IPS-NIHi7 (cell line): Measurements from ENCODE around the gene ACSF2.

Experiments used
- DNase-seq: peaks from one replicate; pipeline ENCODE4 v3.0.0; 2012; ENCODE audit warnings: mixed read lengths; ENCODE audit errors: extremely low spot score

The ACSF2 gene

DNA sequence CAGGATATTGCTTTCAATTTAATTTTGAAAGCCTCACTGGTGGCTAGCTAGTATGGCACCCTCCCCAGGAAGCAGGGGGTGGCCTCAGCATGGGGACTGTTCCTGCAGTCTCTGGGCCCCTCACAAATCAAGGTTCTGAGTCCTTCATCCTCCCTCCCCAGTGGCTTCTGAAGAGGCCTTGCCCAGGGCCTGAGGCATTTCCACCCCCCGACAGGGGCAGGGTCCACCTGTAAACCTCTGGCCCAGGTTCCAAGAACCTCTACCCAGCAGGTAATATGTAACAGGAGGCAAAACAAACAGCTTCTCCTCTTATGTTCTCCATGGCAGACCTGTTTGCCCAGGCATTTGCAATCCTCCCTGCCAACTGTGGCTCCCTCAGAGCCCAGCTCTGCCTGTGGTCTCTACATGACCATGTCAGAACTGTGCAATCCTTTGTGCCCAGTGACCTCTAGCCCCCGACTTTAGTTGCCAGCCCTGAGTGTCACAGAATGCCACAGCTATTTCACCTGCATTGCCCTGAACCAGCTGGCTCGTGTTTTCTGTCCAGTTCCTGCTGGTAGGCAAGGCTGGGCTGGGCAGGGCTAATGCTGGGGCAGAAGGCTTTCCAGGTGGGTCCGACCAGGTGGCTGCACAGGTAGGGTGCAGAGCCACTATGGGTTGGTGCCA is 14.3 kb downstream of the ACSF2 start:
- DNase-seq: no peak

DNA sequence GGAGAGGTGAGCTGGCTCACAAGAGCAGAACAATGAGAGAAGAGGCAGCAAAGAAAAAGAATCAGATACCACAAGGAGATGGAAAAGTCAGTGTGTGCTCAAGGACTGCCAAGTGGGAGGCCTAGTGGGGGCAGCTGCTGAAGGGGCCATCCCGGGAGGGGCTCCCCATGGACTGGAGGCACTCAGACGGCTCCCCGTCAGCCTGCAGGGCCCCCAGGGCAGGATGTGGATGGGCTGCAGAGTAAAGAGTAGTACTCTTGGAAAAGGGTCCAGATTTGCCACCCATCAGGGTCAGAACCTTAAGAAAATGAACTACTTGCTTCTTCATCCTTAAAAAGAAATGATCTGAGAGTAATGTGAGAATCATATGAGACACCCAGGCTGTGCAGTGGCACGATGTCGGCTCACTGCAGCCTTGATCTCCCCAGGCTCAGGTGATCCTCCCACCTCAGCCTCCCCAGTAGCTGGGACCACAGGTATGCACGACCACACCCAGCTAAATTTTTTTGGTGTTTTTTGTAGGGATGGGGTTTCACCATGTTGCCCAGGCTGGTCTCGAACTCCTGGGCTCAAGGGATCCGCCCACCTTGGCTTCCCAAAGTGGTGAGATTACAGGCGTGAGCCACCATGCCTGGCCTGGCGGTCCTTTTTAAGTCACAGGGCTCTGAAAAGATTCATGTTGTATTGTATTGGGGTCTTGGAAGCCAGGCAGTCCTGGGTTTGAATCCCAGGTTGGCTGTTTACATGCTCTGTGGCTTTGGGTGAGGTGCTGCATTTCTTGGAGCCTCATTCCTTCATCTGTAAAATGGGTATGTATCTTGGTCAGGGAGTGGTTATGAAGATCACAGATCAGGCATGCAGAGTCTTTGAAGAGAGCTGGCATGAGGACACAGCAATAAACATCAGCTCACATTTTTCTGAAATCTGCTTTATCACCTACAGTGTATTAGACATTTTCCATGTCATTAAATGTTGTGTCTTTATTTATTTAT is 15.1 kb downstream of the ACSF2 start:
- DNase-seq: no peak

DNA sequence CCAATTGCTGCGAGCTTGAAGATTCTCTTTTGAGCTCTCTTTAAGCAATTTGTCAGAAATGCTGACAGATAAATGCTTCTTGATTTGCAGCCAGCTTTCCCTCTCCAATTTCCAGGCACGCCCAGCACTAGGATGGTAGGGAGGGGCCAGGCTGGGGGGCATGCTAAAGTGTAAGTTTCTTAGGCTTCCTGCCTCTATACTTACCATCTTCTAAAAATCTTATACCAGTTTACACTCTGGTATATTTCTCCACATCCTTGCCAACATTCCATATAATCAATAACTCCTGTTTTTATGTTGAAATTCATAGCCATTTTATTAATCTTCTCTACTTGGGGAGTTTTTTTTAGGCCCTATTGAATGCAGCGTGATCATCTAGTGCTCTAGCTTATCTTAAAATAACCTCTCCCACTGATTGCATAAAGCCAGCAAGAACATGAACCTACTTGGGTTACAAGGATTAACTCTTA is 17.5 kb downstream of the ACSF2 start:
- no peak for DNase-seq

DNA sequence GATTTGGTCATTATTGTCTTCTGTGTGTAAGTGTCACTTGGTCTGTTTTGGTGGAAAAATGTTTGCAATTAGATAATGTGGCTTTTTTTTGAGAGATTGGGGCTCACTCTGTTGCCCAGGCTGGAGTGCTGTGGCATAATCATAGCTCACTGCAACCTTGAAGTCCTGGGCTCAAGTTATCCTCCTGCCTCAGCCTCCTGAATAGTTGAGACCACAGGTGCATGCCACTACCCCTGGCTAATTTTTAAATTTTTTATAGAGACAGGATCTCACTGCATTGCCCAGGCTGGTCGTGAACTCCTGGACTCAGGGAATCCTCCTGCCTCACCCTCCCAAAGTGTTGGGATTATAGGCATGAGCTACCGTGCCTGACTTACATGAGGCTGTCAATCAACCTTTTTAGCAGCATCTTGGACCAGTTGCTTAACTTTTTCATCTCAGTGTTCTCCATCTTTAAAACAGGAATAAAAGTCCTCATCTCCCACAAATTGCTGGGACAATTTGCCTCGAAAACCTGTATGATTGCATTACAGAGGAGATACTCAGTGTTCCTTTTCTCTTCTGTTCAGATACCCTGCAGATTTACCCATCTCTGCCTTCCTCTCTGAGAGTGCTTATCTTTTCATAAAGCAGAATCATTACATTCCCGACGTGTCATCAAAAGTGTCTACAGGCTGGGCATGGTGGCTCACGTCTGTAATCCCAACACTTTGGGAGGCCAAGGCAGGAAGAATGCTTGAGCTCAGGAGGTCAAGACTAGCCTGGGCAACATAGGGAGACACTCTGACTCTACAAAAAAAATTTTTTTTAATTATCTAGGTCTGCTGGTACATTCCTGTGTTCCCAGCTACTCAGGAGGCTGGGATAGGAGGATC is 19.1 kb downstream of the ACSF2 start:
- DNase-seq: no peak

DNA sequence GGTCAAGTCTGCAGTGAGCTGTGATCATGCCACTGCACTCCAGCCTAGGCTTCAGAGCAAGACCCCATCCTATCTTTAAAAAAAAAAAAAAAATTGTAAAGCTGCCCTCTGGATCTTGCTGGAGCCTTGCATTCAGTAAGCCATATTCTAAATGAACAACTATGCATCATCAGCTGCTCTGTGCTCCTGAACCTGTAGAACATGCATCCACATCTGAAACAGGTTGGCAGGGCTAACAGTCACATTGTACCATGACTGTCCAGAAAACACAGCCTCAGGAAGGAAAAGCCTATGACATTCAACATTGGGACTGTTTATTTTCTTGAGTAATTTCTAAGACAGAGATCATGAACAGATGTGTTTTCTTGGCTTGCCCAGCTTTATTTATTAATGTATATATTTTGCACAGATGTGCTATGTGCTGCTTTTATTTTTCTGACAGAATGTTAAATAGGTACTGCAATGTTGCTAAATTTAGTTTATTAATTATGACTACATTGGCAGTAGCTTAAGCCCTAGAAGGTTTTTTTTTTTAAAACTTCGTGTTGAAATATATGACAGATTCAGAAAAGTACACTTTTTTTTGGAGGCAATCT is 19.8 kb downstream of the ACSF2 start:
- DNase-seq: no peak

DNA sequence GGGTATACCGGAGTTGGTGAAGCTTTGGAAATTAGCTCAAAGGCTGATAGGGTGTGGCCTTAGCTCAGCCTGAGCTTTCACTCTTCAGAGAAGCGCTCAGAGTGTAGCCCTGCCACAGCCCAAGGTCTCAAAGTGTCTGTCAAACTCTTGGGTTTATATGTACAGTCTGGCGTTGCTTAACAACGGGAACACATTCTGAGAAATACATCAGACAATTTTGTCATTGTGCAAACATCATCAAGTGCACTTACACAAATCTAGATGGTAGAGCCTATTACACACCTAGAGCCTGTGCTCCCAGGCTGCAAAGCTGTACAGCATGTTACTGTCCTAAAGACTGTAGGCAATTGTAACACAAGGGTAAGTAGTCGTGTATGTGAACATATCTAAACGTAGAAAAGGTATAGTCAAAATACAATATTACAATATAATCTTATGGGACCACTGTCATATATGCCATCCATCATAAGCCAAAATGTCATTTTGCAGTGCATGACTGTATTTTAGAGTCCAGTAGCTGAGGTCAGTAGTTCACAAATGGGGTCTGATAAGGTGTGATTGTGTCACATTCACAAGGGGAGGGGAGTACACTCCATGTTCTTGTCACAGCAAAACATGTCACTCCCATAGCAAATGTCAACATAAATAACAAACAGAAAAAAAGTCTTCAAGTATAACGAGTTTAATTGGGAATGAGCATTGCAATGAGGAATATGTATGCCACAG is 22.0 kb downstream of the ACSF2 start:
- DNase-seq: no peak

DNA sequence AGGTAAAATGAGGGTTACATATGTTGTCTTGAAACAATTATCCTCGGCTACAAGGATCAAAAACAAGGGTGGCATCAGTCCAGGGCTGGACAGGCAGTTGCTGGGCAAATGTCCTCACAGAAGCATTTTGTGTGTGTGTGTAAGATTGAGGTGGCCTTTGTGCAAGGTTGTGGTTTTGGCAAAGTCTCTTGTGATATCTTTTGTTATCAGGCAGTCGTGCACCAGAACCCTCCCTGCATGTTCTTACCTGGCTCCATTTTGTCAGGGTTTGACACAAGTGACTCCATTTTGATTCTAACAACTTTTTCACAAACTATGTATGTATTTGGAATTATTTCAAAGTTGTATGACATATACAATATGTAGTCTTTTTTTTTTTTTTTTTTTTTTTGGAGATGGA is 22.6 kb downstream of the ACSF2 start:
- DNase-seq: no peak

DNA sequence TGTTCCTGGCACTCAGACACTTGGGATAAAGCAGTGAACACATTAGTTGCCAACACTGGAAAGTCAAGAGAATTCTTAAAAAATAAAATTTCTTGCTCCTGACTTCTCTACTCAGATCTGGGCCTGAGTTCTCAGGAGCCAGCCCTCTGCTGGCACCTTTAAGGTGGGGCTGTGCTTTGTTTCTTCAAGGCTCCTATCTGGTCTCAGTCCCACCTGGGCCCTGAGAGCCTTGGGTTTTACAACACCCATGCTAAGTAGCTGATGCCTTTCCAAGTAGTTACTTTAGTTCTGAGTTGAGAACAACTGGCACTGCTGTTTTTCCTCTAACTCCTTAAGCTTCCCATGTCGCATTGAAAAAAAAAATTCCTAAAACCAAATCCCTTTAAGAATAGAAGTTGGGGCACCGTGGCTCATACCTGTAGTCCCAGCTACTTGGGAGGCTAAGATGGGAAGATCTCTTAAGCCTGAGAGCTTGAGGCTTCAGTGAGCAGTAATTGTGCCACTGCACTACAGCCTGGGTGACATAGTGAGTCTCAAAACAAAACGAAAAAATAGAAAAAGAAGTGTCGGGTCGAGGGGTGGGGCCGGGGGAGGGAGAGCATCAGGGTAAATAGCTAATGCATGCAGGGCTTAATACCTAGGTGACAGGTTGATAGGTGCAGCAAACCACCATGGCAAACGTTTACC is 26.1 kb downstream of the ACSF2 start:
- no peak for DNase-seq

DNA sequence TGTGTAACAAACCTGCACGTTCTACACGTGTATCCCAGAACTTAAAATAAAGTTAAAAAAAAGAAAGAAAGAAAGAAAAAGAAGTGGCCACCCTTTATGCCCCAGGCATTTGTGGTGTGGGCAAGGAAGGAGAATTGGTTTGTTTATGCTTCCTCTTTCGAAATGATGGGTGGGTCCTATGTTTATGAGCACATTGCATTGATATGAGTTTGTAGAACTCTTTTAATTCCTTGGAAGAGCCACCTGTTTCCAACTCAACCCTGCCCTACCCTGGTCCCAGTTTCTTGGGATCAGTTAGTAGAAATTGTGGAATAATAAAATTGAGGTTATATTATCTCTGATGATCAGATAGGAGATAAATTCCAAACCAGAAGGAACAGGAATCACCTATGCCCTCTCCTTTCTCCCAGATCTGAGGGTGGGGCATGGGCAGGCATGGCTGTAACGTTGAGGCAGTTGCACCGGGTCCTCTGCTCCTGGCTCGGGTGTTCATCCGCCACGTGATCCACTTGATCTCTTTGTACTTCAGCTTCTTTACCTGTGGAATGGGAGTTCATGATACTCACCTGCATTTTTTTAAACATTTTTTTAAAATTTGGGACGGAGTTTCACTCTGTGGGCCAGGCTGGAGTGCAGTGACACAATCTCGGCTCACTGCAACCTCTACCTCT is 26.7 kb downstream of the ACSF2 start:
- DNase-seq: no peak

DNA sequence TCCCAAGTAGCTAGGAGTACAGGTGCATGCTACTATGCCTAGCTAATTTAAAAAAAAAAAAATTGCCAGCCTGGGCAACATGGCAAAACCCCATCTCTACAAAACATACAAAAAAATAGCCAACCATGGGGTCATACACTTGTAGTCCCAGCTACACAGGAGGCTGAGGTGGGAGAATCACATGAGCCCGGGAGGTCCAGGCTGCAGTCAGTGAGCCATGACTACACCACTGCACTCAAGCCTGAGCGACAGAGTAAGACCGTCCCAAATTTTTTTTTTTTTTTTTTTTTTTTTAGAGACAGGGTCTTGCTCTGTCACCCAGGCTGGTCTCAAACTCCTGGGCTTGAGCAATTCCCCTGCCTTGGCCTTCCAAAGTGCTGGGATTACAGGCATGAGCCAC is 27.9 kb downstream of the ACSF2 start:
- DNase-seq: no peak

DNA sequence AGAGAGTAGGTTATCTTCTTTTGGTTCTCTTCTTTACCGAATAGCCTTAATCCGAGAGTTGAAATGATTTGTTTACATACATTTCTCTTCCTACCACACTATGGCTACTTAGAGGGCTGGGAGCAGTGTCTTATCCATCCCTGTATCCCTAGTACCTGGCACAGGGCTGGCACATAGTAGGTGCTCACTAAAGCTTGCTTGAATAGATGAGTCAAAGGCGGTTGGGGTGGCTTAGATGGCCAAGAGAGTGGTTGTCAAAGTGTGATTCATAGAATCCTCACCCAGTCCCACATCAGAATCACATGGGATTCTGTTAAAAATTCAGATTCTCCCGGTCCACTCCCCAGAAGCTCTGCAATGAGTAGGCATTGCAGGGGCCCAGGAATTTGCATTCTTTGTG is 31.6 kb downstream of the ACSF2 start:
- no peak for DNase-seq

DNA sequence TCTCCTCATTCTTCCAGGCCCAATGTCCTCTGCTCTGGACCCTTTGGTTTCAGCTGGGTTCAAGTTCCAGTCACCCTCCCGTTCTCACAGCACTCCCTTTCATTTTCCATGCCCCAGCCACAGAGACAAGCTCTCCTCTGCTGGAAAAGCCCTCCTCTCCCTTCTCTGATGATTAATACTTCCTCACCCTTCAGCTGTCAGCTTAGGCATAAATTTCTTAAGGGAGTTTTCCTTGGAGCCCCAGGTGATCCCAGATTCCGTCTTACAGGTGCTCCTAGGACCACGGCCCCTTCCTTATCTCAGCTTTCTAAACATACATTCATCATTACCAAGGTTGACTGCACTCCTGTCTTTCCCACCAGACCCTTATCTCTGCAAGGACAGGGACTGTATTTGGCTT is 32.3 kb downstream of the ACSF2 start:
- no peak for DNase-seq

DNA sequence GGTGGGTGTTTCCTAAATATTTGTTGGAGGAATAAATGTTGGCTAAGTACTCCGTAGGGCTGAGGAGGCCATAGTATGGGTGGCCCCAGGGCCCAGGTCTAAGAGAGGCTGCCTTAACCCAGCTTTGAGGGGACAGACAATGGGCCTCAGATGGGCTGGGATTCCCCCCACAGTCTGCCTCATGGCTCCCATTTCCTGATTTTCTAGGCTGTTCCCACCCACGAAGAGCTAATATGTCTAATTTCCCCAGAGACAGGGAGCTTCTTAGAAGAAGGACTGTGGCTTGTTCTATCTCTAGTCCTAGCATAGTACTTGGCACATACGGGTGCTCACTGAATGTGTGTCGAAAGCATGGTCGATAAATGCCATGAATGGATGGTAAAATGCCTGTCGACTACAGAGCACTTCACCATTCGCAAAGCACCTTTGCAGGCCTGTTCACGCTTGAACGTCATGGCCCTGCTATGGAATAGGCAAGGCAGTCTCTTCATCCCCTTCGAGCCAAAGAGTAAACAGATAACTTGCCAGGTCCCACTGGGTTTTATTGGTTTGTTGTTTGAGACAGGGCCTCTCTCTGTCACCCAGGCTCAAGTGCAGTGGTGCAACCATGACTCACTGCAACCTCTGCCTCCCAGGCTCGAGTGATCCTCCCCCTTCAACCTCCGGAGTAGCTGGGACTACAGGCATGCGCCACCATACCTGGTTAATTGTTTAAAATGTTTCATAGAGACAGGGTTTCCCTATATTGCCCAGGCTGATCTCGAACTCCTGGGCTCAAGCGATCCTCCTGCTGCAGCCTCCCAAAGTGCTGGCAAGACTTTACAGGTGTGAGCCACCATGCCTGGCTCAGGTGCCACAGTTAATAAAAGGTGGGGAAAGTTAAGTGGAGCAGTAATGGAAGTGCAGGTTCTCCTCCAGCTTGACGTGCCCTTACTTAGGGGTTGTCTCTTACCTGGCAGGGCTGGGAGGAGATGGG is 33.0 kb downstream of the ACSF2 start:
- no peak for DNase-seq

DNA sequence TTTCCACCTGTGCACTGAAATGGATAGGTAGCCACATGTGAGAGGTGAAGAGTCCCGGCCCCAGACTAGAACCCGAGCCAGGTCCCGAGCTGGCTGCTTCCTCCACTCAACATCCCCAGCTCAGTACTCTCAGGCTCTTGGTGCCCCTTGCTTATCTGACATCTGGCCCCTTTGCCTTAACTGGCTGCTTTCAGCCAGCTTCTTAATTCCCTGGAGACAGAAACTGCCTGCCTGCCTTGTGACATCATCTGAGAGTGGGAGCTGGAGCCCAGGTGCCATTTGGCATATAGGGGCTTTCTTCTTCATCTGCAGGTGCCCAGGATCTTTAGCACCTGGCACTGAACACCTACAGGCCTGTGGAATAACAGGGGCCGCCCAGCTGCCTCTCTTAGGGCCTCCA is 33.7 kb downstream of the ACSF2 start:
- no peak for DNase-seq

DNA sequence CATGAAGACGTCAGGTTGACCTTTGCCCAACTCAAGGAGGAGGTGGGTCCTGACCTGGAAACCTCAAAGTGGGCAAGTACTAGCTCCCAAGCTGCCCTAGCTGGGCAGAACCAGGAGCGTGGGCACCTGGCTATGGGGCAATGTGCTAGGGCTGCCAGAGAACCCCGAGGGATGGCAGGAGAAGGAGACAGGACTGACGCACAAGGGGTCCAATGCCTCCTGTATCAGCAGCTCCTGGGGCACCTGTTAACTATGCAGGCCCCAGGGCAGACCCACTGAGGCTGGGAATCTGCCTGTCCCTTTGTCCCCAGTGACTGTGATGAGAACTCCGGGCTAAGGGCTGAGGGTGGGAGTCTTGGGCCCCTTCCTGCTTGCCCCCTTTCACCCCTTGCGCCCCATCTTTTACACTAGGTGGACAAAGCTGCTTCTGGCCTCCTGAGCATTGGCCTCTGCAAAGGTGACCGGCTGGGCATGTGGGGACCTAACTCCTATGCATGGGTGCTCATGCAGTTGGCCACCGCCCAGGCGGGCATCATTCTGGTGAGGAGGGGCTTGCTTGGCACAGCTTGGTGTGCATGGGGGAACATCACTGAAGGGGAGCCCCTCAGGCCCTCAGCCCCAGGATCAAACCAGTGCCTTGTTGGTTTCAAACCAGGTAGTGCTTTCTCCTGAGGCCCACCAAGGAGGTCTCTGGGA is 35.0 kb downstream of the ACSF2 start:
- DNase-seq: no peak

DNA sequence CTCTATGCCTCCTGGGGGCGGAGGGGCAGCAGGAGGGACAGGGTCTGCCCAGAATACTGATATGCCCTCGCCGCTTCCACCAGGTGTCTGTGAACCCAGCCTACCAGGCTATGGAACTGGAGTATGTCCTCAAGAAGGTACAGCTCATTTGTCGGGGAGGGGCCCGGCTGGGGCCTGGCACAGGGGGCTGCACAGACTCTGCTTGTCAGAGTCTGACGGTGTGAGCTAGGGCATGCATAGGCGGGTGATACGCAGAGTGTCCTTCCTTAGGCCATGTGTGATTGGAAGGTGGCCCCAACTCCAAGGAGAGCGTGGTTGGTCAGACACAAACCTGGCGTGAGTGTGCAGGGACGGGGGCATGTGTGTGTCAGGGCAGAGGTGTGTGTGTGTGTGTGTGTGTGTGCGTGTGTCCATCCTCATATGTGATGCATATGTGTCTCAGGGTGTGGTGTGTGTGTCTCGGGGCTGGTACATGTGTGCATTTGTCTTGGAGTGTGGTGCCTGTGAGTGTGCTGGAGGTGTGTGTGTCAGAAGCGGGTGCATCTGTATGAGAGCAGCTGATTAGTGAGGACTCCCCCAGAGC is 35.6 kb downstream of the ACSF2 start:
- no peak for DNase-seq

DNA sequence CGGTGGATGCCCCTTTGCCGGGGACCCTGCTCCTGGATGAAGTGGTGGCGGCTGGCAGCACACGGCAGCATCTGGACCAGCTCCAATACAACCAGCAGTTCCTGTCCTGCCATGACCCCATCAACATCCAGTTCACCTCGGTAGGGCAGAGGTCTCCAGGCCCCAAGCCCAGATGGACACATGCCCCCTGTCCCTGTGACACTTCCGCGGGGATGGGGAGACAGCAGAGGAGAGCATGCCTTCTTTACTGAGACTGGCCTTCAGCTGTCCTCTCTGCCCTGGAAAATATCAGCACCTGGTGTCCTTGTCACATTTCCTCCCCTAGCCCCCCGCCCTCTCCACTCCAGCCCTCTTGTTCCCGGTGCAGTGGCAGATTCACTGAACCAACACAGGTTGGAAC is 36.4 kb downstream of the ACSF2 start:
- no peak for DNase-seq

DNA sequence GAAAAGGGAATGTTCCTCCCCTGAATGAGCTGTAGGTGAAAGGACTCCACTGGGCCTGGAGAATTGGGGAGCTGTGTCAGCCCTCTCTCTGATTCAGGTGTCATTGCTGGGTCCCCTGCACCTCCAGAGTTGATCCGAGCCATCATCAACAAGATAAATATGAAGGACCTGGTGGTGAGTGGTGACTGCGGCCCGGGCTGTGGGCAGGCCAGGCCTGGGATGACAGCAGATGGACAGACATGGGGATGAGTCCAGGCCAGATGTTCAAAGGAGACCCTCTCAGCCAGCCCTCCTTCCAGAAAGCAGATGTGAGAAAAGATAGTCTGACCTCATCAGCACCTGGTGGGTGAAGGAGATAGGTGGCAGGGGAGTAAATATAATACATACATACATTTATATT is 38.1 kb downstream of the ACSF2 start:
- DNase-seq: no peak
